Fibroblast of skin of right quadriceps (primary cell): Measurements from ENCODE around the gene DLG5.

Experiments used
- DNase-seq: peaks from one replicate; pipeline ENCODE4 v3.0.0-alpha.2; 2013

The DLG5 gene

GRCh38 chr10:77887631-77888355 lies 38.8 kb downstream of the DLG5 start:
- DNase-seq = no peak

GRCh38 chr10:77886795-77887355 lies 39.7 kb downstream of the DLG5 start:
- DNase-seq = no peak

DNA sequence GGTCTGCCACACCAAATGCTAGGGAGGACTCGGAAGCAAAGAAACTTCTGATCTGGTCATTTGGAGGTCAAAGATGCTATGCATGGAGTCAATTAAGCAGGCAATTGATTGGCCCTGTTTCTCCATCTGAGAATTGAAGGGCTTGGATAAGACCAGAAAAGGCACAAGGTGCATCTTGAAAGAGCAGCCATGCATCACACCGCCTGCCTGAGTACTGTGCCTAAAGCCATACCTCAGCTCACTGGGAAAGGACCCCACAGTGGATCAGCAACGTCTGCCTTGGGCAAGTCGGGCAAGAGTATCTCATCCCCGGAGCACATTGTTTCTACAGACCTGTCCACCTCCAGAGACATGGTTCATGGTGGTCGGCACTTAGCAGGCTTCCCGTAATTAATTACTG lies 42.4 kb downstream of the DLG5 start:
- DNase-seq = no peak

DNA sequence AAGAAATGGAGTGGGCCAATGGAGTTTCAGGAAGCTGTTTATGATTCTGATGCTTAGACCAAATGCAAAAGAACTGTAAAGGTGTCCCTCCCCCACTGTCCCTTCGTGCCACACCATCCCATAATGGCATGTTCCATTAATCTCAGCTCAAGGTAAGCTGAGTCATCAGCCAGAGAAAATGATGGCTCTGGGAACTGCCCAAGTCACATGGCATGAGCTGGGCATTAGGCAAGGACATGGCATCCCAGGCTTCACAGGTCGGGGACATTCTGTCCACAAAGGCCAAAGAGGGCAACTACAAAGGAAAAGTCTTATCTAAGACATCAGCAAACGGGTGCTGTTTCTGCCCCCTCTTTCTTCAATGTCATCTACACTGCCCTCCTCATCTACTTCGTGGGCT lies 44.9 kb downstream of the DLG5 start:
- DNase-seq = no peak

DNA sequence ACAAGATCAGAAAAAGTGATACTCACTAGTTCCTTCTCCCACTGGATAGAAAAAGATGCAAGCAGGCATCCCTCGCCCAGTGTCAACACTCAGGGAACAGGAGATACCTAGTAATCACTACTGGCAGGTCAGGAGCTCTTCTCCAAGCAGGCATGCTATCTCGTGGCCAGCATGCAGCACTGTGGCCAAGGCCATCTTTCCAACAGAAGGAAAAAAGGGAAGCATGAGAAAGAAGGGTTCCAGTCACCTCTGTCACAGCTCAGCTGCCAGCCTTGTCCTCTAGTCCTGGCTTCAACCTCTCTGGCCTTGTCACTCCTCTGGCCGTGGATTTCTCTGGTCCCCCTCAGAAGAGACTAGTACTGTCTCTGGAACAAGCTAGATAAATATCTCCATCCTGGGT lies 45.3 kb downstream of the DLG5 start:
- no peak for DNase-seq

- DNase-seq = no peak
Measured at GRCh38 chr10:77879710-77880109, 46.8 kb downstream of the DLG5 start.

DNA sequence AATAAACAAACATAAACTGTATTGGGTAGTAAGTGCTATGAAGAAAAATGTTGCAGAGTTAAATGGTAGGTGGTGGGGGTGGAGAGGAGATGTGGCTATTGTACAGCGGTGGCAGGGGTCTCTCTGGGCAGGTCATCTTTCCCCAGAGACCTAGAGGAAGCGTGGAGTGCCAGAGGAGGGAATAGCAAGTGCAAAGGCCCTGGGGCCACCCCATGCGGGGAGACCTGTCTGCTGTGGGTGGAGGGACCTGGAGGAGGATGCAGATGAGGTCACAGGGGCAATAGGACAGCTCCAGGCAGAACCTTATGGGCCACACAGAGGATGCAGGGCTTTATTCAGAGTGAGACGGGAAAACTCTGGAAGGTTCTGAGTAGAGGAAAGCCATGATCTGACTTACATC lies 47.5 kb downstream of the DLG5 start:
- no peak for DNase-seq

GRCh38 chr10:77877441-77878344 lies 48.9 kb downstream of the DLG5 start:
- peak; percentile 22 for DNase-seq

- DNase-seq = no peak
Measured at GRCh38 chr10:77875730-77876129, 50.8 kb downstream of the DLG5 start.

DNA sequence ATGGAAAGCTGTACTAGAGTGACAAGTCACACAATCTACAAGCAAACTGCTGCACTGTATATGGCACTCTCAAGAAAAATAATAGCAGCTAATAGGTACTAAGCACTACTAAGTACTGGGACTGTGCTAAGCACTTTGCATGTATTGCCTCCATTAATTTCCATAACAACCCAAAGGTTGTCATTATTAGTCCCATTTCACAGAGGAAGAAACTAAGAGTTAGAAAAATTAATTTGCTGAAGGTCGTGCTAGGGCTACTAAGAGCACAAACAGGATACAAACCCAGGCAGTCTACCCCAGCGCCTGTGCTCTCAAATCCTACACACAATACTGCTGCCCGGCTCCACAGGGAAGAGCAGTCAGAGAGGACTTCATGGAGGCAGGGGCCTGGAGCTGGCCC lies 51.7 kb downstream of the DLG5 start:
- no peak for DNase-seq

GRCh38 chr10:77873536-77874380 lies 52.8 kb downstream of the DLG5 start:
- DNase-seq = peak; percentile 54

- DNase-seq = no peak
Measured at GRCh38 chr10:77872947-77873535, 53.5 kb downstream of the DLG5 start.

GRCh38 chr10:77872151-77872946 lies 54.2 kb downstream of the DLG5 start:
- DNase-seq = no peak

- DNase-seq = peak; percentile 28
Measured at GRCh38 chr10:77869626-77870420, 56.7 kb downstream of the DLG5 start.

- DNase-seq = no peak
Measured at GRCh38 chr10:77868523-77868922, 58.0 kb downstream of the DLG5 start.

DNA sequence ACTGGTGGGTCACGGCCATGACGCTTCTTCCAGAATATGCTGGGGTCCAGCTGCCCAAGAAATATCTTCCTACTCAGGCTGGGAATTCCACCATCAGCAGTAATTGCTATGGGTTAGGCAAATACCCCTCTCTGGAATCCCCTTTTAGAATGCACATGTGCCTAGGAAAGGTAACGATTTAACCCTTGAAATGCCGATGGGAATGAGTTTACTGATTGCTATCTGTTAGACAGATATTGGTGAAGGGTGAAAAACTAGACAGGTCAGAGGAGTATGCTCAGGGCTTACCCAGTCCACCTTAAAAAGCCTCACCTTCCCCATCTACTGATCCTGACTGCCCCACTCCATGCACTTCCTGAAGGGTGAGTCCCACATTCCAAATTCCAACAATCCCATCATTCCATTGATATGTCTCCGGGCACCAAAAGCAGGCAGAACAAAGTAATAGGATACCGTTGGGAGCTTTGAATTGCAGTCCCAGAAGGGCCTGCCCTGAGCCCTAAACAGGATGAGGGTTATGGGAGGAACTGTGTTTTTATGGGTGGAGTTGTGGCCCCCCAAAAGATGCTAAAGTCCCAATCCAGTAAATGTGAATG lies 59.3 kb downstream of the DLG5 start:
- peak; percentile 31 for DNase-seq

GRCh38 chr10:77866598-77866997 lies 60.0 kb downstream of the DLG5 start:
- DNase-seq = no peak

DNA sequence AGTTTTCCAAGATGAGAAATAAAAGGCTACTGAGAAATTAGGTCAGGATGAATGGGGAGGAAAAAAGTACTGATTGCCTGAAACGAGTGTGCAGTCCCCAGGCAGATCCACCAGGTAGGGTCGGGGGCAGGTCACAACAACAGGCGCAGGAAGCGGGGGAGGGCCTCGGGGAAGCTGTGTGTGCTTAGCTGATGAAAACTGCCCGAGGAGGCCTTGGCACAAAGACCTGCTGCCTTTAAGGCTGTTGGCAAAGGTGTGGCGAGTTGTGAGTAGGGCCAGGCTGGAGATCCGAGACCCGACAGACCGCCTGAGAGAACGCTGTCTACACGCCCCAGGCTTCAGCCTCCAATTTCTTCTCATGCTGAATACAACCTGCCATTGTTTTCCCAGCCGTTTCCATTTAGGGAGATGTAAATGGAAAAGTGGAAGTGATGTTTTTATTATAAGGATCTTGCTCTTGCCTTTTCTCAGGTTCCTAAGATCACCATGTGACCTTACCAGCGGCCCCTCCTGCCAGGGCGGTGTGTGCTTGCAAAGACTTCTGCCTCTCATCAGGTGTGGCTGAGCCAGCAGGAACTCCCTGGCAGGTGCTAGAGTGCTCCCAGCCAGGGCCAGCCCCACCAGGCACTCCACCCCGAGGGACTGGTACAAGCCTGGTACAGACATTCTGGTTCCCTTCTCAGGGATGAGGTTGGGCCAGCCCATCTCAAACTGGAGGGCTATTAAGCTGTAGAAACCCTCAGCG lies 60.8 kb downstream of the DLG5 start:
- no peak for DNase-seq

- DNase-seq = no peak
Measured at GRCh38 chr10:77864151-77864851, 62.3 kb downstream of the DLG5 start.
